SU-DHL-6 (cell line): Measurements from ENCODE around the gene OXTR.

Source experiments
- CTCF ChIP-seq: fragments of 200-600 bp; sonication (generic); IDR thresholded peaks from one replicate; pipeline ENCODE4 v1.5.1; 2017; ENCODE audit warnings: antibody characterized with exemption, mild to moderate bottlenecking, low read length, moderate library complexity; ENCODE audit not compliant: insufficient read depth, poor library complexity, severe bottlenecking
- EZH2phosphoT487 ChIP-seq: fragments of 200-600 bp; sonication (generic), shearing (Covaris generic); conservative IDR thresholded peaks from 2 replicates; pipeline ENCODE4 v1.6.1; 2018; ENCODE audit warnings: mild to moderate bottlenecking, antibody characterized with exemption, low read length, moderate library complexity, mixed read lengths

GRCh38 chr3:8727605-8728512 lies 41.6 kb downstream of the OXTR start:
- TF ChIP-seq CTCF (no peak), EZH2phosphoT487 (no peak)
